C4-2B (cell line): ENCODE data around the gene NMNAT3.

ENCODE experiments used
- ZFX ChIP-seq: fragments of 450-650 bp; IDR thresholded peaks from 2 replicates; pipeline ENCODE4 v1.6.1; 2017
- TF ChIP-seq, protein P1 (sequence below): fragments of 450-650 bp; conservative IDR thresholded peaks from 2 replicates; pipeline ENCODE4 v1.5.1; 2017; ENCODE audit warnings: mild to moderate bottlenecking

DNA sequence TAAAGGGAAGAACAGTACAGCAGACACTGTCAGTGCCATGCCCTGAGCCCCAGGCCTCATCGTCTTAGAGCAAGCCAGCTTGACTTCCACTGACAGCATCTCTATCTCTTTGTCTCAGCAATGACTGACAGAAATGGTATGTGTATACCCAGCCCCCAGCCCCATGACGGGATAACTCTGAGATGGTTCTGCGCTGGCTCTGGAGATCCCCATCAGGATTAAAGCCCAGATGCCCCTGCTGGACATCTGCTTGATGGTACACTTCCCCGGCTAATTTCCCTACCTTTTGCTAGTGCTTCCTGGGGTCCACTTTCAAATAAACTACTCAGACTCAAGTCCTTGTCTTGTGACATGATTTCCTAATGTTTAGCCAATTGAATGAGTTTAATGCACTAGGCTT is 7.6 kb downstream of the NMNAT3 start:
- TF ChIP-seq, protein P1, sequence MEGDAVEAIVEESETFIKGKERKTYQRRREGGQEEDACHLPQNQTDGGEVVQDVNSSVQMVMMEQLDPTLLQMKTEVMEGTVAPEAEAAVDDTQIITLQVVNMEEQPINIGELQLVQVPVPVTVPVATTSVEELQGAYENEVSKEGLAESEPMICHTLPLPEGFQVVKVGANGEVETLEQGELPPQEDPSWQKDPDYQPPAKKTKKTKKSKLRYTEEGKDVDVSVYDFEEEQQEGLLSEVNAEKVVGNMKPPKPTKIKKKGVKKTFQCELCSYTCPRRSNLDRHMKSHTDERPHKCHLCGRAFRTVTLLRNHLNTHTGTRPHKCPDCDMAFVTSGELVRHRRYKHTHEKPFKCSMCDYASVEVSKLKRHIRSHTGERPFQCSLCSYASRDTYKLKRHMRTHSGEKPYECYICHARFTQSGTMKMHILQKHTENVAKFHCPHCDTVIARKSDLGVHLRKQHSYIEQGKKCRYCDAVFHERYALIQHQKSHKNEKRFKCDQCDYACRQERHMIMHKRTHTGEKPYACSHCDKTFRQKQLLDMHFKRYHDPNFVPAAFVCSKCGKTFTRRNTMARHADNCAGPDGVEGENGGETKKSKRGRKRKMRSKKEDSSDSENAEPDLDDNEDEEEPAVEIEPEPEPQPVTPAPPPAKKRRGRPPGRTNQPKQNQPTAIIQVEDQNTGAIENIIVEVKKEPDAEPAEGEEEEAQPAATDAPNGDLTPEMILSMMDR = no peak
- TF ChIP-seq ZFX = no peak
